GM12891 (cell line): ENCODE measurements around the gene TARS1.

Source experiments
- DNase-seq: peaks from one replicate; pipeline ENCODE4 v3.0.0; 2011; ENCODE audit warnings: low spot score; ENCODE audit not compliant: insufficient read length
- FAIRE-seq: peaks from 2 replicates; lab custom pipeline; 2011; peaks lifted over from hg19 to GRCh38; lab: Jason Lieb, UNC
- PAX5 ChIP-seq: IDR thresholded peaks from 2 replicates; pipeline ENCODE4 v1.6.1; 2011; ENCODE audit warnings: low read length, moderate library complexity, mild to moderate bottlenecking; ENCODE audit not compliant: insufficient read depth, severe bottlenecking
- POLR2A ChIP-seq: IDR thresholded peaks from 2 replicates; pipeline ENCODE4 v1.6.1; 2011; ENCODE audit warnings: low read depth, low read length, control low read depth
- POLR2AphosphoS5 ChIP-seq: IDR thresholded peaks from 2 replicates; pipeline ENCODE4 v1.6.1; 2011; ENCODE audit warnings: low read depth, low read length, control low read depth
- POU2F2 ChIP-seq: IDR thresholded peaks from 2 replicates; pipeline ENCODE4 v1.6.1; 2011; ENCODE audit warnings: low read depth, mild to moderate bottlenecking, control low read depth, low read length, moderate library complexity
- SPI1 ChIP-seq: IDR thresholded peaks from 2 replicates; pipeline ENCODE4 v1.6.1; 2011; ENCODE audit warnings: low read depth, low read length, control low read depth
- TAF1 ChIP-seq: IDR thresholded peaks from 2 replicates; pipeline ENCODE4 v1.6.1; 2011; ENCODE audit warnings: low read depth, low read length, control low read depth

Gene TARS1

DNA sequence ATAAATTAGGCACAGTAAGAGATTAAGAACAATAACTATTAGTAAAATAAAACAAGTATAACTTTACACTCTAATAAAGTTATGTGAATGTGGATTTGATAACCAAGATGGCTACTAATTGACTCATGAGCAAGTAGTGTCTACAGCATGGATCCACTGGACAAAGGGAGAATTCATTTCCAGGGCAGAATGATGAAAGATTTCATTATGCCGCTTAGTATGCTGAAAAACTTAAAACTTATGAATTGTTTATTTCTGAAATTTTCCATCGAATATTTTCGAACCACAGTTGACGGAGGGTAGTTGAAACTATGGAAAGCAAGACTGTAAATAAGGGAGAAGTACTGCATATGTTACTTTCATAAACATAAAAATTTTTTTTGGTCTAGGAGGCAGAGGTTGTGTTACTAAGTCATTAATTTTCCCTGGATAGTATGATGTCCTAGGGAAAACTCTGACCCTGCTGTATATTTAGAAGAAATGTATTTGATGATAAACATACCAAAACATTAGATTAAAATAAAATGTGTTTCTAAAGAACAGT lies 24.9 kb upstream of the TARS1 start:
- FAIRE-seq (no peak), DNase-seq (no peak)
- TF ChIP-seq POLR2AphosphoS5 = no peak
- TF ChIP-seq POU2F2 = no peak
- TF ChIP-seq SPI1 = no peak
- TF ChIP-seq POLR2A = no peak
- no peak for TF ChIP-seq PAX5
- TF ChIP-seq TAF1 = no peak

DNA sequence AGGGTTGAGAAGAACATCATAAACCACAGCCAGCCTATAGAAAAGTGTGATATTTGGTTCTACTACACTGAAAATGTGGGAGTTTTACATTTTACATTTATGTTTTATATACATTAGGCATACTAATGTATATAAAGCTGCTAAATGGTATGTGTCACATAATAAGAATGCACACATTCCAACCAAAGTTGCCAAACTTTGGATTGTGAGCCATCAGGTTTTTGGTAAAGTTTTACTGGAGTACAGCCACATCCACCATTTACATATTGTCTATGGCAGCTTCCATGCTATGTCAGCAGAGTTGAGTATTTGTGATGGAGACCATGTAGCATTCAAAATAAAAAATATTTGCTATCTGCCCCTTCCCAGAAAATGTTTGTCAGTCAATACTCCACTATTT lies 23.1 kb upstream of the TARS1 start:
- FAIRE-seq (no peak), DNase-seq (no peak)
- TF ChIP-seq TAF1 = no peak

DNA sequence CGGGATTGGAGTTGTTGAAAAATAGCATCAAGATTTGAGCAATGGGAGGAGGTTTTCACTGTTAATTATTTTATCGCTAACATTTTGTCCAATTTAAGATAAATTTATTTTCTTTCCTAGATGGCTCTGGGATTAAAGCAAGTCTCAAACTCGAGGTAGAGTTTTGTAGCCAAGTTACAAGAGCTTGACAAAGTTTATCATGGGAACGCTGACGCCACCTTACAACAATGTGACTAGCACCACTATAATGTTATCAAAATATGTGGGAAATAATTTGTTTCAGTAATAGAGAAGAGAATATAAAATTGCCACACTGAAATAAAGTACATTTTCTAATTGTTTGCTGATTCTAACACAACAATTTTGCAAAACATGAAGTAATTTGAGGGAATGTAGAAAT lies 19.8 kb upstream of the TARS1 start:
- no peak for FAIRE-seq

DNA sequence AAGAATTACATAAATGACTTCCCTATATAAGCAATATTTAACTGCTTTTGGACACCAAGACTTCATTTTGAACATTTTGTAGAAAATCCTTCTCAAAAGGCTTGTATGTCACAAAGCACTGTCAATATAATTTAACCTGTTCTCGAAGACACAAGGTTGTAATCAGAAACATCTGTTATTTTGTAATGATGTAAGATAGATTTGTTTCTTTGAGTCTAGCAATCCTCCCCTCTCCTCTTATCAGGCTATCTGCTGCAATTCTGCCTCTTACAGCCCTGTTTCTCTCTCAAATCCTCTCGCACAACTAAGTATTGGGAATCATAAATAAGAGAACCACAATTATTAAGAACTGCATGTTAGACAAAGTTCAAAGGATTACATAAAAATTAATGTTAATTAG lies 18.6 kb upstream of the TARS1 start:
- DNase-seq = no peak
- no peak for FAIRE-seq
- TF ChIP-seq POLR2AphosphoS5 (no peak), POU2F2 (no peak), SPI1 (no peak), TAF1 (no peak), PAX5 (no peak), POLR2A (no peak)

More for the DNA sequence above, 19.8 kb upstream of the TARS1 start:
- DNase-seq = no peak
- no peak for TF ChIP-seq TAF1

- FAIRE-seq (no peak), DNase-seq (no peak)
- no peak for TF ChIP-seq TAF1
- TF ChIP-seq PAX5 = no peak
- TF ChIP-seq SPI1 = no peak
- no peak for TF ChIP-seq POU2F2
- no peak for TF ChIP-seq POLR2AphosphoS5
- no peak for TF ChIP-seq POLR2A
Observed at GRCh38 chr5:33423018-33423630, 17.6 kb upstream of the TARS1 start.

GRCh38 chr5:33425314-33425713 lies 15.5 kb upstream of the TARS1 start:
- no peak for FAIRE-seq
- TF ChIP-seq POLR2AphosphoS5 (no peak), POLR2A (no peak), POU2F2 (no peak), SPI1 (no peak), TAF1 (no peak), PAX5 (no peak)
- DNase-seq = no peak

DNA sequence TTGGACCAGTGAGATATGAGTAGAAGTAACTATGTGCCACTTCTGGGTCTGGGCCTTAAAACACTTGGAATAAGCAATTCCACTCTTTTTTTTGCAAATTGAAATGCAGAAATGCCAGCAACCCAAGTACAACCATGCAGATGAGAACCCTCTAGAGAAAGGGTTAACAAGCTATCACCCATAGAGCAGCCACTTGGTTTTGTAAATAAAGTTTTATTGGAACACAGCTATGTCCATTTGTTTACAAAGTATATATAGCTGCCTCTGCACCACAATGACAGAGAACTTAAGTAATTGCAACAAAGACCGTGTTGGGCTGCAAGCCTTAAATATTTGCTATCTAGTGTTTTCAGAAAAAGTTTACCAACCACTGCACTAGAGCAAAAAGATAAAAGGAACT lies 9.8 kb upstream of the TARS1 start:
- no peak for FAIRE-seq
- TF ChIP-seq PAX5 (no peak), POLR2A (no peak), TAF1 (no peak), SPI1 (no peak), POLR2AphosphoS5 (no peak), POU2F2 (no peak)

GRCh38 chr5:33432656-33433055 lies 8.1 kb upstream of the TARS1 start:
- TF ChIP-seq PAX5 (no peak), POLR2AphosphoS5 (no peak), SPI1 (no peak), TAF1 (no peak), POLR2A (no peak), POU2F2 (no peak)
- FAIRE-seq (no peak), DNase-seq (no peak)

More for the DNA sequence above, 9.8 kb upstream of the TARS1 start:
- no peak for DNase-seq

- DNase-seq = no peak
- no peak for FAIRE-seq
- no peak for TF ChIP-seq POLR2AphosphoS5
- TF ChIP-seq POLR2A = no peak
- no peak for TF ChIP-seq TAF1
- no peak for TF ChIP-seq POU2F2
- TF ChIP-seq SPI1 = no peak
- TF ChIP-seq PAX5 = no peak
Observed at GRCh38 chr5:33433303-33434240, 7.2 kb upstream of the TARS1 start.

- peak; percentile 83 for FAIRE-seq
- peak; percentile 24 for DNase-seq
Observed at GRCh38 chr5:33435893-33436490, 4.8 kb upstream of the TARS1 start.
